Sigmoid colon (tissue), 7 donors: ENCODE measurements around the gene CLCN1. TPM values are rescaled to one million over a fixed set of nuclear protein-coding genes. Genes with fewer than 3 reads are reported as not detected.

Source experiments
- DNase-seq: peaks from one replicate; pipeline ENCODE4 v3.0.0-alpha.2; 2019
- H3K27ac ChIP-seq, 4 donors: fragments of 200-600 bp; sonication (generic); one replicate each; pipeline ENCODE4 v1.5.1; 2016 to 2019; ENCODE audit warnings: mild to moderate bottlenecking in 1 of 4
- H3K27me3 ChIP-seq, 3 donors: fragments of 200-600 bp; sonication (generic); one replicate each; pipeline ENCODE4 v1.5.1; 2019; ENCODE audit warnings: mild to moderate bottlenecking in 1 of 3
- H3K36me3 ChIP-seq, 4 donors: fragments of 200-600 bp; sonication (generic); one replicate each; pipeline ENCODE4 v1.5.1; 2016 to 2019
- H3K4me1 ChIP-seq, 4 donors: fragments of 200-600 bp; sonication (generic); one replicate each; pipeline ENCODE4 v1.5.1; 2017 to 2019
- H3K4me3 ChIP-seq, 4 donors: fragments of 200-600 bp; sonication (generic); one replicate each; pipeline ENCODE4 v1.5.1; 2017 to 2019; ENCODE audit warnings: mild to moderate bottlenecking in 2 of 4, moderate library complexity in 1 of 4
- H3K9me3 ChIP-seq, 4 donors: fragments of 200-600 bp in 3 of 4; sonication (generic) in 3 of 4; one replicate each; pipeline versions ENCODE4 v1.5.1 to v1.6.1; 2013 to 2019
- CTCF ChIP-seq, 4 experiments: fragments of 450-650 bp in 3 of 4; fragments of 200-600 bp in 1 of 4; IDR thresholded peaks; one replicate each; pipeline ENCODE4 v1.5.1; 2016 to 2019; ENCODE audit warnings: antibody characterized with exemption in 4 of 4, mild to moderate bottlenecking in 3 of 4, moderate library complexity in 2 of 4
- EP300 ChIP-seq, 4 donors: sonication (generic); formaldehyde crosslinking; IDR thresholded peaks; one replicate each; pipeline ENCODE4 v1.6.1; 2017; ENCODE audit warnings: antibody characterized with exemption in 4 of 4
- POLR2A ChIP-seq, 2 donors: fragments of 450-650 bp; IDR thresholded peaks; one replicate each; pipeline ENCODE4 v1.6.1; 2016; ENCODE audit warnings: antibody characterized with exemption in 2 of 2, mild to moderate bottlenecking in 2 of 2, moderate library complexity in 2 of 2
- POLR2AphosphoS5 ChIP-seq, 4 donors: sonication (generic); formaldehyde crosslinking; IDR thresholded peaks; one replicate each; pipeline ENCODE4 v1.6.1; 2017; ENCODE audit warnings: antibody characterized with exemption in 4 of 4
- WGBS, 2 donors: extraction: QIAGEN DNeasy Blood & Tissue Kit; methylation state at CpG; one replicate each; pipeline ENCODE4 v1.1.7; 2013; 5-methylcytosine and 5-hydroxymethylcytosine counted together
- intact Hi-C: fragments of 100-400 bp; cut with DNase I; formaldehyde crosslinking; loops from one replicate; pipeline ENCODE4 v1.15.1; 2023
- polyA plus RNA-seq, 3 donors: library from polyadenylated mRNA; stranded (reverse); fragments of 200-250 nt; gene quantifications; one replicate each; pipeline ENCODE4 v1.2.3, GENCODE V29; 2013
- total RNA-seq, 4 donors: library from RNA; depleted of rRNA; stranded (reverse); fragments of >200 nt; gene quantifications; one replicate each; pipeline ENCODE4 v1.1.0, GENCODE V29; 2016
- donor health status: healthy with polysubstance abuse.
- donor health status: Bipolar disorder and iron deficiency.
- donor health status: healthy.

The CLCN1 gene
- total and polyA plus RNA-seq, 7 donors, result 0.14 to 0.15 TPM; not detected in 5

GRCh38 chr7:143279186-143280098, 36.5 kb upstream of the CLCN1 start:
- no peak for DNase-seq
- no peaks in the 10 kb centered on the region for H3K27me3 ChIP-seq
- H3K4me3 ChIP-seq, result no peak overlapping the region
- H3K36me3 ChIP-seq, result no peaks in the 10 kb centered on the region
- no peak for TF ChIP-seq EP300 (IDR thresholded peaks at IDR 0.05)
- no peak for TF ChIP-seq CTCF (IDR thresholded peaks at IDR 0.05)
- no peak for TF ChIP-seq POLR2A (IDR thresholded peaks at IDR 0.05)
- no peak for TF ChIP-seq POLR2AphosphoS5 (IDR thresholded peaks at IDR 0.05)
- intact Hi-C loops, result no loop called here
- H3K9me3 ChIP-seq, result no peaks in the 10 kb centered on the region
- peak overlapping the region; percentile 43 to 65 (median 50) for H3K27ac ChIP-seq
- 19 to 41% methylated on average over 8 of the region's 8 CpGs for WGBS, 2 donors
- H3K4me1 ChIP-seq, result peaks cover 0 to 6% (median 0%) of the 10 kb centered on the region in 4 donors

DNA sequence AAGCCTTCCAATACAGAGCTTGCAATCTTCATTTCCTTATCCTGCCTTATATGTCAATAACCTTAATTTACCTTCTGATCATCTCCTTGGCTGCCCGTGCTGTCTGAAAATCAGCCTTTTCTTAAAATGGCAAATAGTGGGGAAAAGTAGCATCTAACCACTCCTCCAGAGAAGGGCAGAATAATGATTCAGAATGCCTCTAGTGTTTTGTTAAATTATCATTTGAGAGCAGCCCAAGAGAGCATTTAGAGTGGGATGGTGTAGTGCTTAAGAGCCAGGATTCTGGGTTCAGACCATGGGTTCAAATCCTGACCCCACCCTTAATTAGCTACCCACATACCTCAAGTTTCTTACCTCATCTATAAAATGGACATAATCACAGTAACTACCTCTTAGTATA, 35.8 kb upstream of the CLCN1 start:
- DNase-seq, result no peak
- H3K36me3 ChIP-seq, result no peaks in the 10 kb centered on the region
- WGBS, 2 donors, result 57% methylated on average over 1 of the region's 1 CpG
- H3K4me3 ChIP-seq, result no peak overlapping the region
- TF ChIP-seq EP300 (IDR thresholded peaks at IDR 0.05) (no peak), CTCF (IDR thresholded peaks at IDR 0.05) (no peak), POLR2A (IDR thresholded peaks at IDR 0.05) (no peak), POLR2AphosphoS5 (IDR thresholded peaks at IDR 0.05) (no peak)
- H3K27ac ChIP-seq, result peak overlapping the region; percentile 43 to 65 (median 50)
- H3K9me3 ChIP-seq, result no peaks in the 10 kb centered on the region
- intact Hi-C loops, result no loop called here
- H3K4me1 ChIP-seq, result peaks cover 0 to 6% (median 0%) of the 10 kb centered on the region in 4 donors
- H3K27me3 ChIP-seq, result no peaks in the 10 kb centered on the region

DNA sequence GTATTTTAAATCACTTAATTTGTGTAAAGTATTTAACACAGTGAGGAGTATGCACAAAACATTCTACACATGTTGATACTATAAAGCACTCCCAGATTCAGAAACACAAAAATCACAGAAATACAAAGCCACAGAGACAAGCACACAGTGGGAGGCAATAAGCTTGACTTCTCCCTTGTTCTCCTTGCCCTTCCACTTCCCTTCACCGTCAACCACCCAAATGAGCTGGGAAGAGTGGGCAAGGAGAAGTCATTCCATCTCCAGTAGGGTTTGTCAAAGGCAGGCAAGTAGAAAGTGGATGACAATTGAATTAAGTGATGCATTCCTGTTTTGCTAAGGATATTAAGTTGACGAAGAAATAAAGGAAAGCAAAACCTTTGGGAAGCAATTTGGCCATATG, 35.3 kb upstream of the CLCN1 start:
- intact Hi-C loops, result no loop called here
- Histone ChIP-seq H3K4me1 (peaks cover 0 to 6% (median 0%) of the 10 kb centered on the region in 4 donors), H3K27ac (peak overlapping the region; percentile 43 to 65 (median 50)), H3K9me3 (no peaks in the 10 kb centered on the region), H3K4me3 (no peak overlapping the region), H3K27me3 (no peaks in the 10 kb centered on the region), H3K36me3 (no peaks in the 10 kb centered on the region)
- TF ChIP-seq CTCF (IDR thresholded peaks at IDR 0.05) (no peak), POLR2AphosphoS5 (IDR thresholded peaks at IDR 0.05) (no peak), POLR2A (IDR thresholded peaks at IDR 0.05) (no peak), EP300 (IDR thresholded peaks at IDR 0.05) (no peak)
- WGBS, 2 donors, result 83 to 94% methylated on average over 2 of the region's 2 CpGs
- DNase-seq, result no peak

DNA sequence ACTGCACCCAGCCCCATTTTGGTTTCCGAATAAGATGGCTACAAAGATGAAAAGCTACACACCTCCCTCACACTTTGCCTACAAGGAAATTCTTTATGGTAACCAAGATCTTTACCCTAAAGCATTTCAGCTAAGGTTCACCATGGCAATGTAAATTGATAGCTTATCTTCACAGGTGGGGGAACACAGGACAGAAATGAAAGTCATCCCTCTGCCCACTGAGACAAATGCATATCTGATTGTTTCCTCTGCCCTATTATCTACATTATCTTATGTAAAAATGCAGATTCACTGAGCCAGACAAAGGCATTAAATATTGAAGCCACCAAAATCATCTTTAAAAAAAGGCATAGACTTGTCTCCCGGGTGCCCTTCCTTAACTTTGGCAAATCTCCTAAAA, 34.4 kb upstream of the CLCN1 start:
- no peaks in the 10 kb centered on the region for H3K36me3 ChIP-seq
- H3K27ac ChIP-seq, result no peak overlapping the region
- H3K4me1 ChIP-seq, result peaks cover 0 to 6% (median 0%) of the 10 kb centered on the region in 4 donors
- no peaks in the 10 kb centered on the region for H3K27me3 ChIP-seq
- no peak for DNase-seq
- no peaks in the 10 kb centered on the region for H3K9me3 ChIP-seq
- H3K4me3 ChIP-seq, result no peak overlapping the region
- WGBS, 2 donors, result 80 to 92% methylated on average over 2 of the region's 2 CpGs
- TF ChIP-seq EP300 (IDR thresholded peaks at IDR 0.05) (no peak), POLR2A (IDR thresholded peaks at IDR 0.05) (no peak), POLR2AphosphoS5 (IDR thresholded peaks at IDR 0.05) (no peak), CTCF (IDR thresholded peaks at IDR 0.05) (no peak)
- intact Hi-C loops, result no loop called here
